Measurements from ENCODE around the gene BAIAP3.

BAIAP3 gene

DNA sequence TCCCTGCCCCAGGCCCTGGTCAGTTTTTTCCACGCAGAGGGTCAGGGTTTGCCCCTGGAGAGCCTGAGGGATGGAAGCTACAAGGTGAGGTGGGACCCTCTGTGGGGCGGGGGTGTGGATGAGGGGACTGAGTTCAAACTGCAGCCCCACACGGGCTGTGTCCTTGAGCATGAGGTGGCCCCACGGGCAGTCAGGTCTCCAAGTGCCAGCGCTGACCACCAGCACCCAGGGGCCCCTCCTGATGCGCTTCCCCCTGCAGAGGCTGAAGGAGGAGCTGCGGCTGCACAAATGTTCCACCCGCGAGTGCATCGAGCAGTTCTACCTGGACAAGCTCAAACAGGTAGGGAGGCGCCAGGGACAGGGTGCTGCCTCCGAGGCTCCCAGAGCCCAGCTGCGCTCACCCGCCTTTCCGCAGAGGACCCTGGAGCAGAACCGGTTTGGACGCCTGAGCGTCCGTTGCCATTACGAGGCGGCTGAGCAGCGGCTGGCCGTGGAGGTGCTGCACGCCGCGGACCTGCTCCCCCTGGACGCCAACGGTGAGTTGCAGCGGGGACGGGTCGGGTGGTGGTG, 13.9 kb downstream of the BAIAP3 start:
- DNase-seq (ENCODE audit: low read depth in 2 of 2): no peak

DNA sequence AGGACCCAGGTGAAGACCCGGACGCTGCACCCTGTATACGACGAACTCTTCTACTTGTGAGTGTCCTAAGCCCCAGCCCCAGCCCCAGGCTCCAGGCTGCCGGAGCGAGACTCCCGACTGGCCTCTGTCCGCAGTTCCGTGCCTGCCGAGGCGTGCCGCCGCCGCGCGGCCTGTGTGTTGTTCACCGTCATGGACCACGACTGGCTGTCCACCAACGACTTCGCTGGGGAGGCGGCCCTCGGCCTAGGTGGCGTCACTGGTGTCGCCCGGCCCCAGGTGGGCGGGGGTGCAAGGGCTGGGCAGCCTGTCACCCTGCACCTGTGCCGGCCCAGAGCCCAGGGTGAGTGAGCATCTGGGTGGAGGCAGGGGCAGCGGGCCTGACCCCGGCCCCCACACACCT, 14.5 kb downstream of the BAIAP3 start:
- no peak for DNase-seq (ENCODE audit: low read depth in 2 of 2)

GRCh38 chr16:1348441-1348840, 15.0 kb downstream of the BAIAP3 start:
- DNase-seq (ENCODE audit: low read depth in 2 of 2): no peak

DNA sequence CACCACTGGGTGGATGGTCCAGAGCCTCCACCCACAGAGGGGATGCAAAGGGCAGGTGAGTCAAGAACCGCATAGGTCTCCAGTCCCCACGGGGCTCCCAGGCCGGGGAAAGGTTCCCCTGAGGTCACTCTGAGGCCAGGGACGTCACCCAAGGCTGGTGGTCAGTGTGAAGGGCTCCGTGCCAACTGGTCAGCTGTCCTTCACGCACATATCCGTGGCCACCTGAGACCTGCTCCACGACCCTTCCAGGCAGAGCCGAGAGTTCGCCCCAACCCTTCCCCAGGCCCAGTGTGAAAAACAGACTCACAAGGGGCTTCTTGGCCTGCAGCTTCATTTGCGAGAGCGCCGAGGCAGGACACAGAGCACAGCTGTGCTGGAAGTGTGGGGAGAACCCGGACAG, 15.5 kb downstream of the BAIAP3 start:
- DNase-seq (ENCODE audit: low read depth in 2 of 2): no peak

DNA sequence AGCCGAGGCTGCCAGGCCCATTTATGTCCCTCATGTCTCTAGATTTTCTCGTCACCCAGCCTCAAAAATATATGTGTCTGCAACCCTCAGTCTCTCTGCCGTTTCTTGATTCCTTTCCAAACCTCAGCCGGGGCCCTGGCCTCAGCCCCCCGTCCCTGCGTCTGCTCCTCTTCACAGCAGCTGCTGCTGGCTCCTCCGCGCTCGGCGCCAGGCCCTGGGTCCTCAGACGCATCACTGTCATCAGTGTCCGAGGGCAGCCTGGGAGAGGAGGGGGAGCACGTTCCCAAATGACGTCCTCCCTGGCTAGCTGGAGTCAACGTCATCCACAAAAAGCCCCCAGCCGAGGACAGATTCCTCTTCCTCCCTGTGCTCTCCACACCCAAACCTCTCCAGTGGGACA, 15.9 kb downstream of the BAIAP3 start:
- DNase-seq (ENCODE audit: low read depth in 2 of 2): no peak

DNA sequence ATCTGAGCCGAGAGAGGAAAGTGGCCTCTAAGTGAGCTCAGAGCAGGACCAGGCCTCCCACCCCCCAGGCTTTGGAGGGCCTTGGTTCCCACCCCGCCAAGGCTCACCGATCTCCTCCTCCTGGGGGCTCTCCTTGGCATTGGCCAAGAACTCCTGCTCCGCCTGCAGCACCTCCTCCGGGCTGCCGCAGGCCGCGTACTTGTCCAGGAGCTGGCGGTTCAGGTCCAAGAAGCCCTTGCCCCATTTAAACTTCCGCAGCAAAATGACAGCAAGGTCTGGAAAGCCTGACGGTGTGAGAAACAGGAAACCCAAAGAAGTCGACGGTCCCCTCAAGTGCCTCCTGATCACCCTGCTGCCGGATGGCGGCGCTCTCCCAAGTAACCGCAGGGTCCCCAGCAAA, 16.5 kb downstream of the BAIAP3 start:
- DNase-seq (ENCODE audit: low read depth in 2 of 2): no peak

DNA sequence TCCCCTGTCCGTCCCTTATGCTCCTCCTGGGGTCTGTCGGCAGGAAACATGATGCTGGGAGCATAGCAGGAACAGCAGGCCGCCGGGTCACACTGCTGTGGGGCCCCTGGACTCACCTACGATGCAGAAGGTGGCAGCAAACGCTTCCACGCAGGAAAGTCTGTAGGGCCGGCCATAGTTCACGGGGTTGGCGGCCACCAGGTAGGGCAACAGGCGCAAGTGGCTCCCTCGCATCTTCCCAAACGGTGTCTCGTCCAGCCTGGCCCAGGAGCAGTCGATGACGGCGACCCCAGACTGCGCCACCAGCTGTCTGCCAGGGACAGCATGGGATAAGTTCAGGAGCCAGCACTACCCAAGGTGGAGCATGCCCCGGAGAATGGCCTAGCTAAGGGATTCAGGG, 17.2 kb downstream of the BAIAP3 start:
- DNase-seq (ENCODE audit: low read depth in 2 of 2): no peak

- no peak for DNase-seq (ENCODE audit: low read depth in 2 of 2)
Measured at GRCh38 chr16:1351215-1351581, 17.8 kb downstream of the BAIAP3 start.

DNA sequence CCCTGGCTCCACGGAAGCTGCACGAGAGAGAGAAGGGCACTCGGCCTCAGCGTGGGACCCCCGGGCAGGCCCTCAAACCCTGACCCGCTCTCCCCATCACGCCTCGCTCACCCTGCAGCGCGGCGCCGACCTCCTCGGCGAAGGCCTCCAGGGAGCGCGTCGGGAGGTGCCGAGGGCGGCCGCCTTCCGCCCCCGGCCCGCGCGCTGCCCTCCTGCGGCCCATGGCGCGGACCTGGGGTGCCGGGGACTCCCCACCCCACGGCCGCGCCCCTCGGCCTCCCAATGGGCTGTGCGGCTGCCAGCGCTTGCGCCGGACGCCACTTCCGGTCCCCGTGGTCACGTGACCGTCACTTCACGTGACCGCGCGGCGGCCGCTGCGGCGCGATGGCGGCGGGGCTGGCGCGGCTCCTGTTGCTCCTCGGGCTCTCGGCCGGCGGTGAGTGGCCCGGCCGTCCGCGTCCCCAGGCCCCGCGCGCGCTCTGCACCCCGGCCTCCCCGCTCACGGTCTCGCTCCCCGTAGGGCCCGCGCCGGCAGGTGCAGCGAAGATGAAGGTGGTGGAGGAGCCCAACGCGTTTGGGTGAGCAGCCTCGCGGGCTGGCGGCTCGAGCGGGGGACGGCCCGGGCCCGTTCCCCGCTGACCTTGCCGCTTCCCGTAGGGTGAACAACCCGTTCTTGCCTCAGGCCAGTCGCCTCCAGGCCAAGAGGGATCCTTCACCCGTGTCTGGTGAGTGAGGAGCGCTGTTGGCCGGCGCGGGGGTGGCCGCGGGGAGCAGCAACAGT, 18.3 kb downstream of the BAIAP3 start, which contains the start of the genes GNPTG and TSR3:
TSS of gene GNPTG (plus strand) at position 350 of the 781 bp plus-strand sequence. CDS start at position 385, 35 bp downstream.
TSS of gene TSR3 (minus strand) at position 297 of the 781 bp plus-strand sequence. CDS start at position 223, 74 bp downstream.
- peak; percentile 73 for DNase-seq (ENCODE audit: low read depth in 2 of 2)

- no peak for DNase-seq (ENCODE audit: low read depth in 2 of 2)
Measured at GRCh38 chr16:1354815-1355540, 21.5 kb downstream of the BAIAP3 start.

DNA sequence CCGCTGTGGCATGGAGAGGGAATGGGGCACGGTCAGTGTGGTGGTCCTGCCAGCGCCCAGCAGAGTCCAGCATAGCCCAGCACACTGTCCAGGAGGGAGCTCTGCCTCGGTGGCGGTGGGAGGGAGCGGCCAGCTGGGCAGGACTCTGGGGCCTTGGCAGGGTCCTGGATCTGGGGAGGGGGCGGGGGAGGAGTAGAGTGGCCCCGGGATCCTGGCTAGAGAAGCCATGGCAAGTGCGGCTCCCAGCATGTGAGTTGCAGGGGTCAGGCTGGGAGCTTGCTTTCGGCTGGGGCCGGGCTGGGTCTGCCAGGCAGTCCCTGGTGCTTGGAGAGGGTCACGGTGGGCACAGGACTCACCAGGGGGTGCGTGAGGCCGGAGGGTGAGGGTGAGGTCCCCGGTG, 22.1 kb downstream of the BAIAP3 start:
- no peak for DNase-seq (ENCODE audit: low read depth in 2 of 2)

GRCh38 chr16:1356061-1356900, 22.8 kb downstream of the BAIAP3 start:
- no peak for DNase-seq (ENCODE audit: low read depth in 2 of 2)

DNA sequence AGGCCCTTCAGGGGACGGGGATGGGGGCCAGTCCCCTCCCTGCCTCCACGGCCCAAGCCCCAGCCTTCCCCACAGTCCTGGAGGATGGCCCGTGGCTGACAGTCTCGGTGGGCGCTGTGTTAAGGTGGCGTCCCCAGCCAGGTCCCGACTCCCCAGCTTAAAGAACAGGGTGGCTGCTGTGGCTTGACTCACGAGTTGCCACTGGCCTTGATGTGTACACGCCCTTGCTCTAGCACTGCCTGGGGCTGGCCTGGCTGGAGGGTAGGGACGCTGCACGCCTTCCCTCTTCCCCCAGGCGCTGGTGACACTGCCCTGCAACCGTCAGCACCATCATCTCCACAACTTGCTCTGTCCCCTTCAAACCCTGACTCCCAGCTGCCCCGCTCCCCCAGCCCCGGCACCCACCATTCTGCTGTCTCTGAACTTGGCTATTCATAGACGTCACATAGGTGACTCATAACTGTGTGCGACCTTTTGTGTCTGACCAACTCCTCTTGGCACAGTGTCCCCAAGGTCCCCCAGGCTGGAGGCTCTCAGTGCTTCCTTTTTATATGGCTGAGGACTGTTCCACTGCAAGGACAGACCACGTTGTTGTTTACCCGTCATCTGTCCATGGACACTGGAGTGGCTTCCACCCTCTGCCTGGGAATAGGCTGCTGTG, 24.6 kb downstream of the BAIAP3 start:
- no peak for DNase-seq (ENCODE audit: low read depth in 2 of 2)

- DNase-seq (ENCODE audit: low read depth in 2 of 2): no peak
Measured at GRCh38 chr16:1361685-1362360, 28.4 kb downstream of the BAIAP3 start.

DNA sequence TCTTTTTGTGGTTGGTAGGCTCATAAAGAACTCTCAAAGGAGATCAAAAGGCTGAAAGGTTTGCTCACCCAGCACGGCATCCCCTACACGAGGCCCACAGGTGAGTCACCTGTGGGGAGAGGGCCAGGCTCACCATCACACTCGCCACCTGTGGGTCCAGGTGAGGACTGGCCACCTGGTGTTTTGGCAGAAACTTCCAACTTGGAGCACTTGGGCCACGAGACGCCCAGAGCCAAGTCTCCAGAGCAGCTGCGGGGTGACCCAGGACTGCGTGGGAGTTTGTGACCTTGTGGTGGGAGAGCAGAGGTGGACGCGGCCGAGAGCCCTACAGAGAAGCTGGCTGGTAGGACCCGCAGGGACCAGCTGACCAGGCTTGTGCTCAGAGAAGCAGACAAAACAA, 29.4 kb downstream of the BAIAP3 start:
- no peak for DNase-seq (ENCODE audit: low read depth in 2 of 2)

- DNase-seq (ENCODE audit: low read depth in 2 of 2): peak; percentile 44 to 49
Measured at GRCh38 chr16:1363501-1364041, 30.1 kb downstream of the BAIAP3 start.

GRCh38 chr16:1364510-1364909, 31.1 kb downstream of the BAIAP3 start:
- no peak for DNase-seq (ENCODE audit: low read depth in 2 of 2)

DNA sequence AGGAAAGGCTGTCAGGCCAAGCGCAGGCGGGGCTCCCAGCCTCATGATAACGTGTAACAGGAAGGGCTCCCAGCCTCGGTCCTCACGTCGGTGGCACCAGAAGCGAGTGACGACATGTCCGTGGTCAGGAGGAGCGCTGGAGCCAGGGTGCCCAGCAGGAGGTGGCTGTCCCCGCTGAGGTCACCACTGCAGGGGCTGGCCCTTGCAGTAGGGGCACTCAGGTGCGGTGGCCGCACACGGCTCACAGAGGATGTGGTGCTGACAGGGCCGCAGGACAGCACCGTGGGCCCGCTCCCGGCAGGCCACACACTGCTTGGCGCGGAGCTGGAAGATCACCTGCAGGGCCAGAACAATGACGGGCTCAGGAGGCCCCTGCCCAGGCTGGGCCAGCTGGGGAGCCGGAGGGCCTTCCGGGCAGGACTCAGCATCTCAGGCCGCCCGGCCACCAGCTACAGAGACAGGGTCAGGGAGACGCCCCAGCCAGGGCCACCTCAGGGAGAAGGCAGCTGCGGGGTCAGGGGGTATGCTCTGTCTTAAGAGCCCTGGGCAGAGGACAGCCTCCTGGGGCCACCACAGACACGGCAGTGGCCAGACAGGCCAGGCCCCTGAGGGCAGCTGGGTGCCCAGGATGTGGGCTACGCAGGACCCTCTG, 32.7 kb downstream of the BAIAP3 start:
- DNase-seq (ENCODE audit: low read depth in 2 of 2): no peak

DNA sequence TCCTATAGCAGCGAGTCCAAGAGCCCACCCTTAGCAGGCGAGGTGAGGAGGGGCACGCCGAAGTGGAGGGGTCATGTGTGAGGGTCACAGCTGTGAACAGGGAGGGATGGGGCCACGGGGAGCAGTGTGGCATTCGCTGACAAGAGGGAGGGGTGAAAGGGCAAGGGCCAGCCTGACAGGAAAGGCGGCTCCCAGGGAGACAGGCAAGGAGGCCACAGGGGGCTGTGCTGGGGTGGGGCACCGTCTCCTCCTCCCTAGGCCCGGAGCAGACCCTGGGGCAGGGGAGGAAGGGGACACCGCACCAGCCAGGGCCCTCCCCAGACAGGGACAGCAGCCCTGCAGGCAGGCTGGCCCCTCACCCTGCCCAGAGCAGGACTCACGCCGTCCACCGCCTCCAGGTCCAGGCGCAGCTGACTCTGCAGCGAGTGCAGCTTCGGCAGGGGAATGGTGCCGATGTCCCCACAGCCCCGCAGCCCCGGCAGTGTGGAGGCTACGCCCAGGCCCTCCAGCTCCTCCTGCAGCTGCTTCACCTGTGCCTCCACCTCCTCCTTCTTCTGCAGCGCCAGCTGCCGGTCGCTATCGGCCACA, 33.4 kb downstream of the BAIAP3 start:
- no peak for DNase-seq (ENCODE audit: low read depth in 2 of 2)

All from stimulated activated CD4-positive, alpha-beta T cell treated with anti-CD3 and anti-CD28 coated beads, Interleukin-12 subunit alpha, Interleukin-12 subunit beta, amount 100 ng/mL, for 24 hours (primary cell).